SHP77 (cell line): ENCODE results near the gene ZNF804B.
A peak's percentile ranks its signal among the peaks of the same experiment; 100 is the strongest.
"Not testable (repeated sequence)": the region's sequence is repeated elsewhere in the genome, so short reads cannot be mapped to it uniquely, and the experiment has no call there.

Source experiments
- DNase-seq, 2 experiments: peaks; one replicate each; lab custom pipeline; 2025; lab: John Stamatoyannopoulos, UW

ZNF804B gene

DNA sequence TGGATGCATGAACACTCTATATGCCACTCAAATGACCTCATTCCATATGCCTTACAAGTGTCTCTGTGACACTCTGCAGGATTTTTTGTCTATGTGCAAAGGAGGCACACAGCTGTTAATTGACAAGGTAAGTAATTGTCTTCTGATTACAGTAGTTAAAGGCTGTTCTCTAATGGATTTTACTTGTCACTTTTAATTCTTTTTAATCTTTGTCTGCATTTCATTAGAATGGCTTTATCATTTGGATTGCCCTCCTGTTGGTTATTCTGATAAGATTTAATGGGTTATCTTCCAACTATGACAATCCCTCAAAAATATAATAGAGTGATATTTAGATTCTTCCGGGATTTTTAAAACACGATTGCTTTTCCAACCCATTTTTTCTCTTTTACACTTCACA, 326.1 kb downstream of the ZNF804B start:
- no peak for DNase-seq

DNA sequence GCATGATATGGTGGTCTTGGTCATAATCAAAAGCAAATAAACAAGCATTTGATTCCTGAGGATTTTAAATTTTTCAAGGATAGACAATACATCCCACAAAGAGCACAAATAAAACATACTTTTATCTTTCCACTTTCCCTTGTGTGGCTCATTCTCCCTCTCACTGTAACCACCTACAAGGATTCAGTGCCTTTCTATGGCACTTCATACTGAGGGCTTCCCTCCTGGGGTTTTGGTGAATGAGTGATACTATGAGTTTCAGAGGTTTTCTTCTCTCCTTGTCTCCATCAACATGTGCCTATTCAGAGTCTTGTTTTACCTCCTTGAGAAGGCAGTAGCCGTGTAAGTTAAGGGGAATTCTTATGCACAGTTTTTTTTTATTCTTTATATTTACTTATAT, 332.1 kb downstream of the ZNF804B start:
- no peak for DNase-seq

DNA sequence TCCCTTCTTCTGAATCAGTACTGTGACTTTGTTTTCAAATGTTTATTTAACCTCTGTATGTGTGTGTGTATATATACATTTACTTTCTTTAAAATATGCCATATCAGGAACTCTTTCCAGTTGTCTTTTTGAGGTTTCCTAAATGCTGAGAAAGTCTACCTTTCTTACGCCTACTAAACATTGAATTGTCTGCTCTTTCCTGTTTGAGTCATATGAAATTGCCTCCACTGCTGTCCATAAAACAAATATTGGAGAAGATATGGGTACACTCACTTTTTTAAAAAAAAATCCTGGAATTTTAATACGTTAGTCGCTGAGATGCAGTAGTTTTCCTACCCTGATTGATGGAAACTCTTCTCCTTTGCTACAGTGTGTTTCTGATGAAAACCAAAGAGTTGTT, 334.8 kb downstream of the ZNF804B start:
- no peak for DNase-seq

DNA sequence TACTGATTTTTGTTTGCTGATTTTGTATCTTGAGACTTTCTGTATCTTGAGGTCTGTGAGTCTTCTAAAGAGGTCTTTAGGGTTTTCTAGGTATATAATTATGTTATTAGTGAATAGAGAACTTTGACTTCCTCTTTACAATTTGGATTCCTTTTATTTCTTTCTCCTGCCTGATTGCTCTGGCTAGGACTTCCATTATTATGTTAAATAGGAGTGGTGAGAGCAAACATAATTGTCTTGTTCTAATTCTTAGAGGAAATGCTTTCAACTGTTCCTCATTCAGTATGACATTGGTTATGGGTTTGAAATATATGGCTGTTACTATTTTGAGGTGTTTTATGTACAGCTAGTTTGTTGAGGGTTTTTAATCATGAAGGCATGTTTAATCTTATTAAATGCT, 344.1 kb downstream of the ZNF804B start:
- no peak for DNase-seq

DNA sequence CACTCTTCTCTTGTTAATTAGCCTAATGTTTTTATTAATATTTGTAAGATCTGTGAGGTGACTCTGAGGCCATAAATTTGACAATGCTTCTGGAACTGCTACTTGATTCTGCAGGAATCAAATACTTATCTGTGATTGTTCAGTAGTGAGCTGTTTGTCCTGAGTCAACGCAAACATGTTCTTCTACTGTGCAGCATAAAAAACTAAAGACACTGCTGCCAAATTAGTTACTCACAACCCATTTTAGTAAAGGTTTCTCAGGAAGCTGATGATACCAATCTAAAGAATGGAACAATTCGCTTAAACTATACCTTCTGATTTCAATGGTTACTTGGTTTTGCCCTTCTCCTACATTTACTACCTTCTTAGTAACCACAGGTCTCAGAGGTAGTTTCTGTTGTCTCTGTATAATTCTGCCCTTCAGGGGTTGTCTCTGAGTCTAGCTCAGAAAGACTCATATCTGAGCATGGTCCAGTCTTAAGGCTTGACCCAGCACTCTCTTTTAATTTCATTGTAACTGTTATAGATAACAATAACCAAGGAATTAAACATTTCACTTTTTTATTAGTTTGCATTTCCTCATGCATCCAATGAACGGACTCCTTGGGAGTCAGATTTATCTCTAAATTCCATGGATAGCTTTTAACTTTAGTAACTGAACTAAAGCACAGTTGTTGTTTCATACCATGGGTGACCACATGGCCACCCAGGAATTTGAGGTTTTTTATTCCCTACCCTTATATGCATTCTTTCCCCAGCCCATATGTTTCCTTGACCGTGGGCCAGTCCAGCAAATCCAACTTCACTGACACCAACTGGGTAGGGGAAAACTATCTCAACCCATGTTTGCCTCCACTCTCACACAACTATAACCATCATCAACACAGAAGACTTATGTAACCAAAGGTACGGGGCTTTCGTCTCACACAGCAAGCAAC, 345.5 kb downstream of the ZNF804B start:
- no peak for DNase-seq

DNA sequence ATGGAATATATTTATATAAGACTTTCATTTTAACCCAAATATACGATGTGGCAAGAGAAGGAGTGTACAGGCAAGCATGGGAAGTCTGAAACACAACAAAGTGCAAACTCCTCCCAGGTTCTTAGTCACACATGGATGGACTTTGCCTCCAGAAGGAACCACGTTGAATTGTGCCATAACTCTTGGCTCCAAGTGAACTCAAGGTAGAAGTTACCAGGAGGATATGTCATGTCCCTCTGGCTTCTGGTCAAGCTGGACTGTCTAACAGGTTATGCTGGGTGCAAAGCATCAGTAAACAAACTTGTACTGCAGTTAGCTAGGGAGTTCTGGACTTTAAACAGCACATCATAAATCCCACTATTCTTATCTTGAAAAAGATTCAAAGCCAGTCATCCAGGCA, 364.4 kb downstream of the ZNF804B start:
- no peak for DNase-seq

DNA sequence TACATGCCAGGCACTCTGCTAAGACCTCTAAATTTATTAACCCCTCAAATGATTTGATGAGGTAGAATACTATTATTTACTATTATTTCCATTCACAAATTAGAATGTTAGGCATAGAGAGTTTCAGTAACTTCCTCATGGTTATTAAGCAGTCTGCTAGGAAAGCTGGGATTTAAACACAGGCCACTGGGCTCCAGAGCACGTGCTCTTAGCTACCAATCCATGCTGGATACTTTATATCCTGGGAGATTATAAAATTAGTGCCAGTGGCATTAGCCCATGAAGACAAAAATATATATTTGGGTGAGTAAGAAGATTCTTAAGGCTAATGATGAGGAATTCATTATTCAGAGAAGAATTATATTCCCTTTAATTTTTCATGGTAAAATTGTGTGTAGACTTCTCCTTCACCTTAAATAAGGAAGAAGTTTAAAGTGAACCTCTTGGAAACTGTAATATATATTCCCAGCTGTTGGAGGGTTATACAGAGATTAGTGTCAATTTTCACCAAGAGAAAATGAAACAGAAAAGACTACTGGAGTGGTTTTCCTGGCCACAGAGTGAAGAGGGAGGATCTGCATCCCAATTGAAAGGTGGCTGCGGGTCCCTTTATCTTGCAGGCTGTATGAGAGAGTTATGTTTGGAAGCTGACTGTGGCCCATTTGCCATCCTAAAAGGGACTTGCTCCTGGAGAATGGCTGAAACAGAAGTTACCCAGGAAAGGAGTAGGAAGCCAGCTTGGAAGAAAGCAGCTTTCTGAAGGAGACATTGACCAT, 370.3 kb downstream of the ZNF804B start:
- DNase-seq: no peak

DNA sequence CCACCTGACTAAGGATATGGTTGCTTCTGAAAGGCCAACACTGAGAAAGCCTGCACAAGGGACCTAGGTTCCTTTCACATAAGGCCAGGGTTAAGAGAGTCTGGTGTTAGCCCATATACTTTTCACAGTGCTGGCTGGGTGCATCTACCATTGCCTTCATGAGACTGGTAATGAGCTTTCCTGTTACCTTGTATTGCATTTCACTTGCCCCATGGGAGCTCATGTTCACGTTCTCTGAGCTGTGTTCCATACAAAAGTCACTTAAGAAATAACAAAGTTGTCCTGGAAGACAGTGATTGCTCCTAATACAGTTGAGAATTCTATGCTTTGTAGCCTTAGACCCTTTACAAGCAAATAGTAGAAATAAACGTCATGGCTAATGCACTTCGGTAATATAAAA, 373.9 kb downstream of the ZNF804B start:
- DNase-seq: no peak

DNA sequence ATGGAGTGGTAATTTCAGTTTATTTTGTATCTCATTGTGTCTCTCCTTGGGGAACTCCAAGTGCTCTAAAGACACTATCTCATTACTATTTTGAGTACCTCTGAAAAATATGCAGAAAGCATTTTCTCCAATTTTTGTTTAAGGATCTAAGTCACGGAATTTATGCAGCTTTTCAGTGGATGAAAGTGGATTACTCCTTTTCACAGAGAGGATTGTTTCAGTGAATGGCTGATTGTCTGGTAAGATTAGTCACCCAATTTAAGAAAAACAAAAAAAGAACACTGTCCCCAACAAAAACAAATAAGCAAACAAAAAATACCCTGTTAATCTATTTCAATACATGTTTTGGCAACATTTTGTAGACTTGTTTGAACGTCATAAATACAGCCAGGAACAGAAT, 374.3 kb downstream of the ZNF804B start:
- no peak for DNase-seq

DNA sequence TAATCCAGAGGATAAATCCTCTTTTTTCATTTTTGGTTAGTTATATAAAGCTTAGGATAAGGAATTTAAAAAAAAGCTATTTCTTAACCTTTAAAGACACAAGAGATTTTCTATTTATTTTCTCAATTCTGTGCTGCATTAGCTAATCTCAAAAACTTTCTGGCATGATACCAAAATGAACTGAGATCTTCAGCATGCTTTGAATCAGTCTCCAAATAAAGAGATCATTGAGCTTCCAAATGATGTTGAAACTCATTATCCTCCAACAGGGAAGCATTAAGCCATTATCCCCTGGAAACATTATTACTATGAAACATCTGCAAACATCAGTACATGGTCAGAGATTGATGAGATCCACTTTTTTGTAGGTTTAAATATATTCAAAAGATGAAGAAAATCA, 386.3 kb downstream of the ZNF804B start:
- DNase-seq: no peak

DNA sequence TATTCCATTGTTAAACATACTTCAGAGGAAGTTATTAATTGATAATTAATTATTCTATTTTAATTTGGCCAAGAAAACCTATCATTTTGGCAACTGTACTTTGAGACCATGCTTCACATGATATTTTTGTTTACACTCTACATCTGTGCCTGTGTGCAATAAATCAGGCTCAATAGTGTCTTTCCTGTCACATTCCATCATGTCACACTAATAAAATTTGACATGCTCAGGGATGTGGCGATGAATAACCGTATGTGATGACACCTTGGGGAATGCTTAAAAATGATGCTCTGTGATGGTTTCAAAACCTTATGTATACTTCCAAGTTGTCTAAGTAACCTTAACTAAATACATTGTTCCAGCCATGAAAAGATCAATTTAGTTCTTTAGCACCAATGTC, 400.6 kb downstream of the ZNF804B start:
- no peak for DNase-seq

DNA sequence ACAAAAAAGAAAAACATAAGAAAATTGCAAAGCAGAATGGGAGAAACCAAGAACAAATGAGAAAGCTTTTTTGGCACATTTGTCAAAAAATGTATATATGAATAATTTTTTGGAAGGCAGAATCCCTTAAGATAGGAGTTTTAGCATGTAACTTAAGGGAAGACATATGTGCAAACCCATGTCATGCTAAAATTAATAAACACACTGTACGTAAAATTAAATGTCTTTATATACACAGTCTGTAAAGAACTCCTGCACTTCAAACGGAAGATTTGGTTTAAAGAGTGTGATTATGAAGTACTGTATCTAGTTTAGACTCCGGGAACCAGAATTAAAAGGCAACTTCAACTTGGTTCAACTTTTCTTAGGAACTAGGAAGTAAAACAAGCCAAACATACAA, 405.9 kb downstream of the ZNF804B start:
- no peak for DNase-seq

DNA sequence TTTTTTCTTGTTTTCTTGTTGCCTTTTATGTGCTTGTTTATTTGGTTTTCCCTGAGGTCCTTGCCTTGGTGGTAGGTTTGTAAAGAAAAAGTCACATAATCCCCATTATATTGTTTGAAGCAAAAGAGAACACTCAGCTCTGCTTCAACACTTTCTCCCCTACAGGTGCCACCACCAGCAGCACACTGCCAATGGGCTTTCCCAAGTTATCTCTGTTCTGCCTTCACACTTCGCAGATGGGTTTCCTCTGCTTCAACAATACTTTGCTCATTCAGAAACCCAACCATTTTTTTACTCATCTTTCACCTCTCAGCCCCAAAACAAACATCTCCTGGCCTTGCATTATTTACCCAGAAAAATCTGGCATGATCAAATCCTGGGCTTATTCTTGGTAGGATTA, 411.1 kb downstream of the ZNF804B start:
- no peak for DNase-seq

DNA sequence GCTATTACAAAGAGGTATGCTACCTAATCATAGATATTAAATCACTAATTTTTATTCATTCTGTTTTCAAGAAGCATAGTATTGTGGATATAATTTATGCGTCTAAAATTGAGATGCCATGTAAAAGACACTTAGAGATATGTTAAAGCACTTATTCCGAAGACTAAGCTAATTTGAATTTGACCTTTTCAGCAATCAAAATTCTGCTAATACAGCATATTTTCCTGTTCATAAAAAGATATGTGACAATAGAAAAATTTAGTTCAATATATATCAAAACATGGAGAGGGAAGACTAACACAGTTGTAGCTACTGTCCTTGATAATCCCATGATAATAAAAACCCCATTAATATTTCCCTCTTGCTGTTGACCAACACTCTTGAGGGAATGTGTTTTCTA, 422.6 kb downstream of the ZNF804B start:
- no peak for DNase-seq

DNA sequence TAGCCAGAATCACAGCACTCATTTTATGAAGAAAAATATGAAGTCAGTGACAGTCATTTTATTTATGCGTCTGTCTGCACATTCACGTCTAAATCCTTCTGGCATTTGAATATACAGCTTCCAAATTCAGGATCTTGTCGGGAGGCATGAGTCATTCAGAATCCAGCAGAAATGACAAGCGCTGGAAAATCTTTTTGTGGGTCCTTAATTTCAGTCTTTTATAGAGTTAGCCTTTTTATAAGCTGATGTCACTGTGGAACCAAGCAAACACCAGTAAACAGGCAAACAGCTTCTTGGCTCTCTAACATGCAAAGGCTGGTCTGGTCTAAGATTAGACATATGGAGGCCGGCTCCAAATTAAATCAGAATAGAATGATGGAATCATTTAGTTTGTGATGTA, 424.2 kb downstream of the ZNF804B start:
- no peak for DNase-seq

DNA sequence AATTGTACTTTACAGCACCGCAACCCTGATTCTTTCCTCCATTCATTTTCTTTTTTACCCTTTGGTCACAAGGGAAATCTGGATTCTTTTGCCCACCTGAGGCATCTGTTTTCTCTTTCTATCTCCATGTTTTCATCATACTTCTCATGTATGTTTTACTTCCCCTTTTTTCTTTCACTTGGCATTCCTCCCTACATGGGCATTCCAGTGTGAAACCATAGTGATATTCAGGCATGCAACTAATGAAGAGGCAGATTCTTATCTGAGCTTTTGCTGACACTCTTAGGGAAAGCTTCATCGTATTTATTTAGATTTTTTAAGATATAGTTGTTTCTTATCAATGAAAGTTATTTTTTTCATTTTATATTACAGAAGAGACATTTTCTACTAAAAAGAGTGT, 441.3 kb downstream of the ZNF804B start:
- DNase-seq: no peak

DNA sequence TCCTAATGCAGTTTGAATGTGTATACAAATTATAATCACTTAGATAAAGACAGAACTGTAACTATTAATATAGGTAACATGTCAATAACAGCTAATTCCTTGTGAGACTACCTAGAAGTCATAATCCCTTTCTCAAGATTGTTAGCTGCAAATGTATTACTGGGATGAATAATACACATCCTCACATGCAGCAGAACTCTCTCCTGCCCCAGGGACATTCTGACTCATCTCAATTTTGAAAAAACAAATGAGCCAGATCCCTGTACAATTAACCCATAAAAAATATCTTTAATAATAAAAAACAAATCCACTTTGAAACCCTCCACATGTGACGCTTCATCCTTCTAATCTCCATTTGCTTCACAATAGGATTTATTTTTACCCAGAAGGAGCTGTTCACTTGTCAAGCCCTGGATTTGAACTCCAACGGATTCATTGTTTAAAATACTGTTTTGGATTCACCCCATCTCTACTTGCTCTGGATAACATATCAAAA, 464.4 kb downstream of the ZNF804B start:
- no peak for DNase-seq

DNA sequence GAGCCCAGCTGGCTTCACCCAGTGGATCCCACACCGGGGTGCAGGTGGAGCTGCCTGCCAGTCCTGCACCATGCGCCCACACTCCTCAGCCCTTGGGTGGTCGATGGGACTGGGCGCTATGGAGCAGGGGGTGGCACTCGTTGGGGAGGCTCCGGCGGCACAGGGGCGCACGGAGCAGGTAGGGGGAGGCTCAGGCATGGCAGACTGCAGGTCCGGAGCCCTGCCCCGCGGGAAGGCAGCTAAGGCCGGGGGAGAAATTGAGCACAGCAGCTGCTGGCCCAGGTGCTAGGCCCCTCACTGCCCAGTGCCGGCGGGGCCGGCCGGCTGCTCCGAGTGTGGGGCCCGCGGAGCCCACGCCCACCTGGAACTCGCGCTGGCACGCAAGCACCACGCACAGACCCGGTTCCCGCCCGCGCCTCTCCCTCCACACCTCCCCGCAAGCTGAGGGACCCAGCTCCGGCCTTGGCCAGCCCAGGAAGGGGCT, 469.2 kb downstream of the ZNF804B start:
- DNase-seq: not testable (repeated sequence)

DNA sequence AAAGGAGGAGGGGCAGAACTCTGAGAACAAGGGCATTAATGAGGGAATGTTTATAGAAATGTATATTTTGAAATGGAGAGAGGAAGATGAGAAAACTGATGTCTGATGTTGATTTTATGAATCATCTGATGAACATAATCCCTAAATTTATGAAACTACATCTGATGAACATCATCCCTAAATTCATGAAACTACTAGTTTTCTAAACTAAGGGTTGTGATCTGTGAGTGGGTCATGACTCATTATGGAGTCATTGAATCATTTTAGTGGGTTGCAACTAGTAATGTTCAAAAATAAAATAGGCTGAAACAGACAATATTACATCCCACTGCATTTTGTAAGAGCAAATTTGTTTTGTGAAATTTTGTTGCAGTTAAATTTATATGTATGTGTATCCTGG, 478.7 kb downstream of the ZNF804B start:
- no peak for DNase-seq

DNA sequence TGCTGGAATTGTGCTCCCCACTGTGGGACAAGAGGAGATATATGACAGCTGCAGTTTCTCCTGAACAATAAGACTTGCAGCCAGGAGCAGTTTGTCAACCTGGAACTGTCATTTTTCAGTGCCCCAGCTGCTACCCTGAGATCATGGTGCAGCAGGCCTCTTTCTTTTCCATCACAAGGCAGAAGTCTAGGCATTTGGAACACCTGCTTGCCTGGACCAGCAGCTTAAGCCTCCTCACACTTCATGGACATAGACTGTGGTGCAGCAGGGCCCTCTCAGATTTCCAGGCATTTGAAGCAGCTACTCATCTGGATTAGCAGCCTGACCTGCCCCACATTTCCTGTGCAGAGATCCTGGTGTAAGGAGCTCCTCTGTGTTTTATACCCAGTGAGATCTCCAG, 486.7 kb downstream of the ZNF804B start:
- peak; percentile 4 to 19 for DNase-seq

DNA sequence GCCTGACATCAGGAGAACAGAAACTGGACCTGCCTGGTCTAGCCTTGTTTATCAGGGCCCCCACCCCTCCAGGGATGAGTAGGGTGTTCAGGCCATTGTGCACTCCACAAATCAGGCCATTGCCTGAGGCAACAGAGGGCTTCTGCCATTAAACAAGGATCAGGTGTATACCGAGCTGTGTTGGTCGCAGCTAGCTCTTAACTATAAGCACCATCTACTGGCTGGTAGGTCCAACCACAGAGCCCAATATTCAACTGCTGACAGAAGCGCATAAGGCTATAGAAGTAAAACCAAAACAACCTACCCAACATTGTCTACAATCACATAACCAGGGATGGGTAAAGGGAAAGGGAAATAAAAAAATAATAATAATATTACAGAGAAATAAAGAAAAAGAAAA, 487.7 kb downstream of the ZNF804B start:
- DNase-seq: no peak

DNA sequence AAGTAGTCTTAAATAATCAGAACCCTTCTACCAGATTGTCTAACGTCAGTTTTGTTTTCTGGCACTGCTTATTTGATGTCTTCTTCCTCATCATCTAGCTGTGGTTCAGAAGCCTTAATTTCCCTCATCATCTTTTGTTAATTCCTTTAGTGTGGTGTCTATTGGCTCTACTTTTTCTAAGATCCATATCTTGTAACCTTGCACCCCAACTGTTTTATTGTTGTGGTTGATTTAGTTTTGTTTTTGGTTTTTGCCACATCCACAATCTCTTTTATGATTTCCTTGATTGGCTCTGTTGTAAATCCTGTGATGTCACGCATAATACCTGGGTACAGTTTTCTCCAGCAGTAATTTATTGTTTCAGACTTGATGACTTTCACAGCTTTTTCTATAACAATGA, 499.6 kb downstream of the ZNF804B start:
- no peak for DNase-seq

DNA sequence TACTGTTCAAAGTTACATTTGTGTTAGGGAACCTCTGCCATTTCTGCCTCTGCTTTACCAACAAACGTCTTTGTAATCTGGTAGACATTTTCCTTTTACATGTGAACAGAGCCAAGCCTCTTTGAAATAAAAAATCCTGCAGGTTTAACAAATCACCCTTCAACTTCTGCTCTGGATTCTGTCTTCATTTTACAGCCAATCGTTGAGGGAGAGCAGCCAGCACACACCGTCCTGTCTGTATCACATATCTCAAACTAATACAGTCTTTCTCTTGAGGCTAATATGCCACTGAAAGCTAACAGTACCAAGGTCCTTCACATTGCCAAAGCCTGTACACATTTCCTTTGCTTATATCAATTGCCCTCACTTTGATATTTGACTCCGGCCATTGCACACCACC, 504.6 kb downstream of the ZNF804B start:
- no peak for DNase-seq
